Lower leg skin (tissue), 4 donors: ENCODE data around the gene MEF2D. TPM values are rescaled to one million over a fixed set of nuclear protein-coding genes. Genes with fewer than 3 reads are reported as not detected.

Experiments used
- DNase-seq, 2 donors: peaks; one replicate each; pipeline ENCODE4 v3.0.0-alpha.2; 2019; ENCODE audit warnings: low spot score in 2 of 2
- H3K4me3 ChIP-seq: fragments of 200-600 bp; sonication (generic); 2 replicates; pipeline ENCODE4 v1.5.1; 2017; ENCODE audit warnings: mild to moderate bottlenecking, low read depth; ENCODE audit not compliant: poor library complexity, severe bottlenecking
- POLR2A ChIP-seq, 2 donors: fragments of 450-650 bp; IDR thresholded peaks; one replicate each; pipeline ENCODE4 v1.6.1; 2016 to 2017; ENCODE audit warnings: antibody characterized with exemption in 2 of 2, mild to moderate bottlenecking in 1 of 2, moderate library complexity in 1 of 2
- WGBS, 2 donors: methylation state at CpG; one replicate each; pipeline ENCODE4 v1.1.5; 2018; 5-methylcytosine and 5-hydroxymethylcytosine counted together
- intact Hi-C: fragments of 100-400 bp; cut with DNase I; formaldehyde crosslinking; loops from one replicate; pipeline ENCODE4 v1.15.0; 2023; ENCODE audit warnings: low total_unique reads
- total RNA-seq, 4 donors: library from RNA; depleted of rRNA; stranded (reverse); fragments of >200 nt; gene quantifications; one replicate each; pipeline ENCODE4 v1.1.0, GENCODE V29; 2016
- TF ChIP-seq, protein P1 (sequence below), 3 donors: fragments of 450-650 bp; IDR thresholded peaks; one replicate each; pipeline ENCODE4 v1.5.1; 2016; ENCODE audit warnings: antibody characterized with exemption in 3 of 3, mild to moderate bottlenecking in 3 of 3, moderate library complexity in 2 of 3

MEF2D gene
- 10 to 100 TPM; 32.1 to 67.3 (median 55.6) TPM for total RNA-seq

DNA sequence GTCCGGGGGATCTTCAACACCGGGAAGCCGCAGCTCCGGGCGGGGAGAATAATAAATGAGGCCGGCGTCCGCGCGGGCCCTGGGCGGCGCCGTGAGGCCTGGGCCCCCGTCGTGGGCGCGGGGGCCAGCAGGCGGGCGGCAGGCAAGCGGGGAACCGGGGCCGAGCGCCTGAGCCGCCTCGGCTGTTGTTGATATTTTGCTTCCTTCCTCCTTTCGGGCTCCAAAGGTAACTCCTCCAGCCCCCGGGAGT lies at the start of gene MEF2D:
Gene MEF2D, minus strand, starts transcription at position 233 of the 250 bp plus-strand sequence. CDS start 17,483 bp downstream, outside the sequence.
- peak in 1 of 2 donors; percentile 9 for TF ChIP-seq POLR2A (IDR thresholded peaks at IDR 0.05)
- TF ChIP-seq, protein P1, sequence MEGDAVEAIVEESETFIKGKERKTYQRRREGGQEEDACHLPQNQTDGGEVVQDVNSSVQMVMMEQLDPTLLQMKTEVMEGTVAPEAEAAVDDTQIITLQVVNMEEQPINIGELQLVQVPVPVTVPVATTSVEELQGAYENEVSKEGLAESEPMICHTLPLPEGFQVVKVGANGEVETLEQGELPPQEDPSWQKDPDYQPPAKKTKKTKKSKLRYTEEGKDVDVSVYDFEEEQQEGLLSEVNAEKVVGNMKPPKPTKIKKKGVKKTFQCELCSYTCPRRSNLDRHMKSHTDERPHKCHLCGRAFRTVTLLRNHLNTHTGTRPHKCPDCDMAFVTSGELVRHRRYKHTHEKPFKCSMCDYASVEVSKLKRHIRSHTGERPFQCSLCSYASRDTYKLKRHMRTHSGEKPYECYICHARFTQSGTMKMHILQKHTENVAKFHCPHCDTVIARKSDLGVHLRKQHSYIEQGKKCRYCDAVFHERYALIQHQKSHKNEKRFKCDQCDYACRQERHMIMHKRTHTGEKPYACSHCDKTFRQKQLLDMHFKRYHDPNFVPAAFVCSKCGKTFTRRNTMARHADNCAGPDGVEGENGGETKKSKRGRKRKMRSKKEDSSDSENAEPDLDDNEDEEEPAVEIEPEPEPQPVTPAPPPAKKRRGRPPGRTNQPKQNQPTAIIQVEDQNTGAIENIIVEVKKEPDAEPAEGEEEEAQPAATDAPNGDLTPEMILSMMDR (IDR thresholded peaks at IDR 0.05): no peak
- no peak for DNase-seq
- peak within 1 kb of the TSS; percentile 100 for H3K4me3 ChIP-seq
- intact Hi-C loops: loop anchor here (5.0 kb wide), 1 partner anchor 38 kb away; no protein-coding TSS in a partner anchor
- WGBS, 2 donors: 0 to 1% methylated on average over 13 to 27 of the region's 27 CpGs

DNA sequence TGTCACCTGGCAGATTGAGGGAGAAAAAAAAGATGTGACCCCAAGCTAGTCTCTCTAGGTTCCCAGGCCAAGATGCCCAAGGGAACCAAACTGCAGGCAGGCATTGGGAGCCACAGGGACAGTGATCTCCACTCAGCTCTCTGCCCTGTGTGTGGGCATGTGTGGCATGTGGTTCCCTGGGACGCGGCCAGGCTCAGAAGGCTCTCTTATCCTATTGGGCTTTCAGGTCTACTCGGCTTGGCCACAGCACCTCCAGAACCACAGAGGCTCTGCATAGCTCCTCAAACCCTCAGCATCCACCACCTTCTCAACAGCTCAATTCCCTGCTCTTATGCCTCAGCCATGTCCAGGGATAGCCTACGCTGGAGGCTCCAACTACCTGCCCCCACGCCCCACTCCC lies 49.8 kb upstream of the MEF2D start:
- no peak overlapping the region for H3K4me3 ChIP-seq
- intact Hi-C loops: no loop called here
- WGBS, 2 donors: 81 to 86% methylated on average over 5 of the region's 5 CpGs
- TF ChIP-seq, protein P1 (IDR thresholded peaks at IDR 0.05): no peak
- TF ChIP-seq POLR2A (IDR thresholded peaks at IDR 0.05): no peak
- DNase-seq: no peak

DNA sequence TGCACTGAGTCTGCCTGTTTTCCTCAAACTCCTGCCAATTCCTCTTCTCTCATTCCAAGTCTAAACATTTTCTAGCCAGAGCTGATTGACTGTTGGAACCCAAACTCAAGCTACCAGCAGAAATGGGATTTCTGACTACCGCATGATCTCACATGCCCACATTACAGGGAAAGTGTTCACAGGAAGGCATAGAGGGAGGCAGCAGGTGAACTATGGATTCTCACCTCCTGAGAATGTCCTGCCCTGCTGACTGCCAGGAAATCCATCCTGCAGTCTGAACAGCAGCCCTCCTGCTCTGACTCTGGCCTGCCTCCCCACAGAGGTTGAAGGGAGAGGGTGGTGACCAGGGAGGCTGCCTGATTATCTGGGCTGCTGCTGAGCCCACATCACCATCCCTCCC lies 49.3 kb upstream of the MEF2D start:
- intact Hi-C loops: no loop called here
- no peak for DNase-seq
- 63 to 94% methylated on average over 1 of the region's 1 CpG for WGBS, 2 donors
- TF ChIP-seq POLR2A (IDR thresholded peaks at IDR 0.05): no peak
- TF ChIP-seq, protein P1 (IDR thresholded peaks at IDR 0.05): no peak
- H3K4me3 ChIP-seq: no peak overlapping the region

DNA sequence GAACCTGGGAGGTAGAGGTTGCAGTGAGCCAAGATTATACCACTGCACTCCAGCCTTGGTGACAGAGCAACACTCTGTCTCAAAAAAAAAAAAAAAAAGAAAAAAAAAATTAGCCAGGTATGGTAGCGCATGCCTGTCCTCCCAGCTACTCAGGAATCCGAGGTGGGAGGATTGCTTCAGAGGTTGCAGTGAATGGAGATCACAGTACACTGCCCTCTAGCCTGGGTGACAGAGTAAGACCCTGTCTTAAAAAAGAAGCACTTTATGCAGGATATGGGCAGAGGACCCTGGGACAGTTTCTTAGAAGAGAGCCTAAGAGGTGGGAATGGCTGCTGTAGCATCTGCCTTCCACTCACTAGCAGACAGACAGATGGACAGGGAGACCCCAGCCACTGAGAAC lies 48.8 kb upstream of the MEF2D start:
- no peak for DNase-seq
- H3K4me3 ChIP-seq: no peak overlapping the region
- WGBS, 2 donors: 74 to 77% methylated on average over 2 of the region's 2 CpGs
- intact Hi-C loops: no loop called here
- TF ChIP-seq POLR2A (IDR thresholded peaks at IDR 0.05): no peak
- TF ChIP-seq, protein P1 (IDR thresholded peaks at IDR 0.05): no peak

GRCh38 chr1:156547982-156548381 lies 47.4 kb upstream of the MEF2D start:
- TF ChIP-seq, protein P1 (IDR thresholded peaks at IDR 0.05): no peak
- TF ChIP-seq POLR2A (IDR thresholded peaks at IDR 0.05): no peak
- 94 to 97% methylated on average over 8 to 9 of the region's 9 CpGs for WGBS, 2 donors

GRCh38 chr1:156547434-156547833 lies 46.9 kb upstream of the MEF2D start:
- WGBS, 2 donors: 96 to 99% methylated on average over 4 of the region's 4 CpGs
- TF ChIP-seq POLR2A (IDR thresholded peaks at IDR 0.05): no peak
- TF ChIP-seq, protein P1 (IDR thresholded peaks at IDR 0.05): no peak
- intact Hi-C loops: no loop called here
- no peak for DNase-seq
- no peak overlapping the region for H3K4me3 ChIP-seq

More at GRCh38 chr1:156547982-156548381, 47.4 kb upstream of the MEF2D start:
- DNase-seq: no peak
- H3K4me3 ChIP-seq: no peak overlapping the region
- intact Hi-C loops: no loop called here
